H1 (cell line): ENCODE measurements around the gene GRK6. TPM values are rescaled to one million over a fixed set of nuclear protein-coding genes. Genes with fewer than 3 reads are reported as not detected.

Experiments used
- CTCF ChIA-PET: fragments of 300-600 bp; sonication (Branson Sonifier 250); formaldehyde crosslinking; loops from one replicate; lab custom pipeline; 2021; ENCODE audit not compliant: partially characterized antibody; lab: Charles Lee
- POLR2A ChIA-PET: fragments of 300-600 bp; sonication (Branson Sonifier 250); formaldehyde crosslinking; loops from one replicate; lab custom pipeline; 2021; ENCODE audit warnings: inconsistent platforms; ENCODE audit not compliant: partially characterized antibody; lab: Charles Lee
- DNase-seq, 2 experiments: peaks; one replicate each; pipeline versions ENCODE4 v3.0.0 to v3.0.0-alpha.2; 2010 to 2022; ENCODE audit warnings: low spot score in 2 of 2, low read depth in 1 of 2, mixed read lengths in 1 of 2
- FAIRE-seq: peaks from 2 replicates; lab custom pipeline; 2011; peaks lifted over from hg19 to GRCh38; lab: Jason Lieb, UNC
- H2AFZ ChIP-seq: 2 replicates; pipeline ENCODE4 v1.8.1; 2012; ENCODE audit warnings: low read length, inconsistent platforms
- H2AK5ac ChIP-seq: 2 replicates; pipeline ENCODE4 v1.6.1; 2013; ENCODE audit warnings: low read depth, low read length
- H2BK120ac ChIP-seq: replicated peaks from 2 replicates; pipeline ENCODE3; 2013; ENCODE audit warnings: low read depth, low read length, inconsistent platforms
- H2BK12ac ChIP-seq: 2 replicates; pipeline ENCODE4 v1.6.1; 2013; ENCODE audit warnings: low read depth, low read length
- H2BK15ac ChIP-seq: 2 replicates; pipeline ENCODE4 v1.6.1; 2013; ENCODE audit warnings: low read length
- H2BK20ac ChIP-seq: 2 replicates; pipeline ENCODE4 v1.6.1; 2013; ENCODE audit warnings: low read length
- H2BK5ac ChIP-seq: 2 replicates; pipeline ENCODE4 v1.6.1; 2013; ENCODE audit warnings: low read depth, low read length
- H3K14ac ChIP-seq: 2 replicates; pipeline ENCODE4 v1.6.1; 2013; ENCODE audit warnings: inconsistent platforms; ENCODE audit not compliant: insufficient read length
- H3K18ac ChIP-seq: 2 replicates; pipeline ENCODE4 v1.6.1; 2013; ENCODE audit warnings: low read length; ENCODE audit errors: extremely low read depth
- H3K23ac ChIP-seq: 2 replicates; pipeline ENCODE4 v1.6.1; 2013; ENCODE audit warnings: inconsistent platforms; ENCODE audit not compliant: insufficient read length
- H3K23me2 ChIP-seq: 2 replicates; pipeline ENCODE4 v1.6.1; 2013; ENCODE audit warnings: low read depth, low read length
- H3K27ac ChIP-seq: 2 replicates; pipeline ENCODE4 v1.6.1; 2011; ENCODE audit warnings: low read depth, low read length, inconsistent platforms
- H3K27me3 ChIP-seq, 4 experiments: replicated peaks in 1 of 4; 1 replicate in 1 of 4; 2 replicates in 3 of 4; pipeline versions ENCODE4 v1.6.1 to v1.8.1; 2011 to 2013; ENCODE audit warnings: low read length in 3 of 4, mild to moderate bottlenecking in 3 of 4, inconsistent platforms in 2 of 4, mixed read lengths in 2 of 4, moderate library complexity in 1 of 4; ENCODE audit not compliant: control insufficient read depth in 3 of 4, insufficient read depth in 3 of 4; ENCODE audit errors: extremely low read depth in 1 of 4
- H3K36me3 ChIP-seq, 4 experiments: 2 replicates each; pipeline versions ENCODE4 v1.6.1 to v1.8.1; 2011 to 2013; ENCODE audit warnings: mild to moderate bottlenecking in 4 of 4, low read length in 3 of 4, moderate library complexity in 2 of 4, control low read depth in 1 of 4, inconsistent platforms in 1 of 4; ENCODE audit not compliant: insufficient read depth in 4 of 4, control insufficient read depth in 2 of 4
- H3K4ac ChIP-seq: replicated peaks from 2 replicates; pipeline ENCODE3; 2013; ENCODE audit warnings: low read length, low read depth, mixed read lengths, inconsistent platforms; ENCODE audit not compliant: insufficient read length
- H3K4me1 ChIP-seq, 4 experiments: replicated peaks in 1 of 4; 1 replicate in 1 of 4; 2 replicates in 3 of 4; pipeline versions ENCODE4 v1.6.1 to v1.8.1; 2011 to 2013; ENCODE audit warnings: low read length in 3 of 4, inconsistent platforms in 2 of 4, mixed read lengths in 1 of 4; ENCODE audit not compliant: insufficient read depth in 4 of 4, control insufficient read depth in 3 of 4
- H3K4me2 ChIP-seq, 2 experiments: 2 replicates each; pipeline versions ENCODE4 v1.6.1 to v1.8.1; 2011 to 2013; ENCODE audit warnings: low read depth in 2 of 2, low read length in 2 of 2, control low read depth in 1 of 2, inconsistent platforms in 1 of 2, mild to moderate bottlenecking in 1 of 2; ENCODE audit not compliant: insufficient read depth in 1 of 2
- H3K4me3 ChIP-seq, 4 experiments: fragments of 200-600, 300-600 bp in 1 of 4; sonication (generic), shearing (Covaris generic), sonication (Bioruptor Twin) in 1 of 4; 2 replicates each; pipeline versions ENCODE4 v1.5.1 to v1.8.1; 2011 to 2016; ENCODE audit warnings: low read length in 4 of 4, low read depth in 3 of 4, control low read depth in 2 of 4, inconsistent platforms in 2 of 4, mild to moderate bottlenecking in 2 of 4, mixed read lengths in 1 of 4, moderate library complexity in 1 of 4; ENCODE audit not compliant: insufficient read depth in 2 of 4; ENCODE audit errors: extremely low read depth in 1 of 4
- H3K56ac ChIP-seq: replicated peaks from 2 replicates; pipeline ENCODE3; 2013; ENCODE audit warnings: low read depth, mild to moderate bottlenecking, mixed read lengths, low read length, inconsistent platforms; ENCODE audit not compliant: insufficient read length
- H3K79me1 ChIP-seq: 2 replicates; pipeline ENCODE4 v1.6.1; 2013; ENCODE audit warnings: low read depth, low read length, control low read depth
- H3K79me2 ChIP-seq, 2 experiments: 2 replicates each; pipeline versions ENCODE4 v1.6.1 to v1.8.1; 2012 to 2013; ENCODE audit warnings: low read length in 2 of 2, mild to moderate bottlenecking in 2 of 2, inconsistent platforms in 1 of 2; ENCODE audit not compliant: insufficient read depth in 2 of 2, control insufficient read depth in 1 of 2
- H3K9ac ChIP-seq, 4 experiments: replicated peaks in 1 of 4; 1 replicate in 1 of 4; 2 replicates in 3 of 4; pipeline versions ENCODE4 v1.6.1 to v1.8.1; 2011 to 2013; ENCODE audit warnings: low read depth in 3 of 4, low read length in 3 of 4, control low read depth in 2 of 4, mild to moderate bottlenecking in 2 of 4, moderate library complexity in 2 of 4, inconsistent platforms in 1 of 4; ENCODE audit errors: extremely low read depth in 1 of 4
- H3K9me3 ChIP-seq, 2 experiments: 2 replicates each; pipeline versions ENCODE4 v1.6.1 to v1.8.1; 2012 to 2013; ENCODE audit warnings: mild to moderate bottlenecking in 2 of 2, moderate library complexity in 2 of 2, control low read depth in 1 of 2, inconsistent platforms in 1 of 2, low read depth in 1 of 2, low read length in 1 of 2, mixed read lengths in 1 of 2; ENCODE audit not compliant: insufficient read depth in 2 of 2
- H4K20me1 ChIP-seq, 2 experiments: replicated peaks in 1 of 2; 2 replicates each; pipeline versions ENCODE3 to v1.8.1; 2011 to 2013; ENCODE audit warnings: inconsistent platforms in 2 of 2, low read length in 2 of 2, mild to moderate bottlenecking in 1 of 2; ENCODE audit not compliant: insufficient read depth in 2 of 2, control insufficient read depth in 1 of 2
- H4K5ac ChIP-seq: 2 replicates; pipeline ENCODE4 v1.6.1; 2013; ENCODE audit warnings: low read length, low read depth, mixed read lengths, inconsistent platforms; ENCODE audit not compliant: insufficient read length
- H4K8ac ChIP-seq: 2 replicates; pipeline ENCODE4 v1.8.0; 2013; ENCODE audit warnings: mild to moderate bottlenecking, moderate library complexity, low read length, inconsistent platforms; ENCODE audit not compliant: insufficient read depth; ENCODE audit errors: extremely low read depth
- H4K91ac ChIP-seq: replicated peaks from 2 replicates; pipeline ENCODE3; 2013; ENCODE audit warnings: low read length, mixed read lengths, inconsistent platforms; ENCODE audit not compliant: insufficient read length
- BACH1 ChIP-seq: IDR thresholded peaks from 2 replicates; pipeline ENCODE4 v1.6.1; 2012; ENCODE audit warnings: low read length, improper control_type of control experiment
- CHD2 ChIP-seq: IDR thresholded peaks from 2 replicates; pipeline ENCODE4 v1.6.1; 2012; ENCODE audit warnings: low read length, improper control_type of control experiment
- EZH2 ChIP-seq: fragments of 200-600 bp; sonication (generic); IDR thresholded peaks from 2 replicates; pipeline ENCODE4 v1.7.1; 2012; ENCODE audit warnings: low read depth, mild to moderate bottlenecking, moderate library complexity, low read length, inconsistent platforms; ENCODE audit not compliant: severe bottlenecking
- KDM4A ChIP-seq: IDR thresholded peaks from one replicate; pipeline ENCODE4 v1.7.1; 2012; ENCODE audit warnings: low read depth, mild to moderate bottlenecking, moderate library complexity, low read length, inconsistent platforms; ENCODE audit not compliant: severe bottlenecking
- POLR2A ChIP-seq, 2 experiments: IDR thresholded peaks; 1 replicate in 1 of 2; 2 replicates in 1 of 2; pipeline ENCODE4 v1.6.1; 2011; ENCODE audit warnings: low read depth in 2 of 2, low read length in 2 of 2, mild to moderate bottlenecking in 2 of 2; ENCODE audit errors: control extremely low read depth in 1 of 2
- WGBS, 2 experiments: shearing (Covaris generic) in 1 of 2; methylation state at CpG; one replicate each; pipeline versions ENCODE4 v1.1.6 to v1.1.7; 2013 to 2015; ENCODE audit warnings: low lambda C conversion rate in 2 of 2, mixed read lengths in 2 of 2, inconsistent platforms in 1 of 2, low coverage in 1 of 2, missing lambda C conversion rate in 1 of 2; ENCODE audit not compliant: insufficient replicate concordance in 2 of 2, insufficient coverage in 1 of 2, insufficient read length in 1 of 2; ENCODE audit errors: extremely low coverage in 1 of 2, missing lambda C conversion rate in 1 of 2; 5-methylcytosine and 5-hydroxymethylcytosine counted together
- polyA plus RNA-seq, 7 experiments: library from polyadenylated mRNA; depleted of rRNA in 3 of 7; stranded (reverse) in 5 of 7; unstranded in 2 of 7; fragments of >200 nt in 5 of 7; fragments of 200-250 nt in 2 of 7; gene quantifications; 1 replicate in 5 of 7; 2 replicates in 1 of 7; 4 replicates in 1 of 7; pipeline versions ENCODE4 v1.2.1 to v1.2.3, GENCODE V29; 2011 to 2013; ENCODE audit warnings: missing spikeins in 2 of 7, mixed read lengths in 2 of 7
- total RNA-seq: library from RNA; stranded (reverse); fragmentation: NEBNext Ultra II Directional; extraction: Animal tissue kit (Norgen Biotek cat#: 25700); gene quantifications from 2 replicates; pipeline ENCODE4 v1.2.1, GENCODE V29; 2021

Gene GRK6
- total and polyA plus RNA-seq, 2 of the 8 experiments (the other 6 are each of a cell fraction or from before 2014, with no cell fraction given) = 31.8 to 57.8 TPM

- Histone ChIP-seq H2AFZ (no peak overlapping the region), H4K20me1 (peaks cover 8 to 10% of the 10 kb centered on the region in 2 experiments), H3K36me3 (peaks cover 25 to 50% (median 40%) of the 10 kb centered on the region in 4 experiments), H3K27me3 (no peaks in the 10 kb centered on the region), H2BK5ac (no peak overlapping the region; the same call in 1 of the 2 replicates), H3K9me3 (no peaks in the 10 kb centered on the region), H2BK120ac (no peak overlapping the region), H3K79me1 (peaks cover 7% of the 10 kb centered on the region; the same call in 1 of the 2 replicates), H3K9ac (no peak overlapping the region), H4K5ac (no peak overlapping the region), H2BK20ac (no peak overlapping the region), H3K4me3 (no peak overlapping the region; a peak in 1 of 8 replicates), H4K91ac (no peak overlapping the region), H2AK5ac (no peak overlapping the region), H4K8ac (peak overlapping the region; percentile 28; the same call in 1 of the 2 replicates), H3K14ac (no peak overlapping the region), H3K79me2 (peaks cover 0 to 6% of the 10 kb centered on the region in 2 experiments; a peak in 1 of 4 replicates), H3K4me2 (peak overlapping the region in 1 of 2 experiments; percentile 53; a peak in 2 of 4 replicates), H3K4ac (no peak overlapping the region), H3K4me1 (peaks cover 0 to 20% (median 18%) of the 10 kb centered on the region in 4 experiments; a peak in 6 of 7 replicates), H3K56ac (no peak overlapping the region), H3K23ac (no peak overlapping the region), H2BK15ac (no peak overlapping the region), H2BK12ac (0 out of 2 replicates have a peak overlapping the region, but pooled peaks have one; percentile 39), H3K27ac (no peak overlapping the region), H3K23me2 (no peaks in the 10 kb centered on the region; the same call in 1 of the 2 replicates), H3K18ac (no peak overlapping the region; the same call in 1 of the 2 replicates)
- no peak for FAIRE-seq
- no peak for DNase-seq
- WGBS, 2 experiments = 96% methylated on average over 11 of the region's 16 CpGs; no CpG with 5 or more reads in 1 of the 2 experiments
- TF ChIP-seq BACH1 (no peak), EZH2 (no peak), KDM4A (no peak), POLR2A (IDR thresholded peaks at IDR 0.05; ENCODE audit: control extremely low read depth in 1 of 2, low read depth in 2 of 2, low read length in 2 of 2) (no peak), CHD2 (no peak)
- POLR2A ChIA-PET = interaction anchor here (0.8 to 67.5 kb wide), 4 partner anchors 11 to 124 kb away, joined by 3 to 3349 read pairs (median 1676); partner anchors contain the start of genes DBN1, DDX41, DOK3 and PDLIM7
- CTCF ChIA-PET = interaction anchor here (1.0 to 12.7 kb wide), 7 partner anchors 12 to 733 kb away, joined by 3 to 306 read pairs (median 5); partner anchors contain the start of genes DDX41, DOK3 and PDLIM7
These were observed 64.5 kb downstream of the GRK6 start for GRCh38 chr5:177490992-177491391.
